A549 (cell line): ENCODE results near the gene ENO1. TPM values are rescaled to one million over a fixed set of nuclear protein-coding genes. Genes with fewer than 3 reads are reported as not detected.

Source experiments
- ATAC-seq, 2 experiments: fragments of 200-7000 bp in 1 of 2; fragments of >200 bp in 1 of 2; cut with Nextera tagmentation in 1 of 2; cut with Tn5 transposase in 1 of 2; 3 replicates each; pipeline versions ENCODE4 v1.8.0 to v1.9.1; 2018 to 2020; ENCODE audit warnings: mild to moderate bottlenecking in 1 of 2, moderate library complexity in 1 of 2
- CTCF ChIA-PET: fragments of 300-600 bp; sonication (Branson Sonifier 250); formaldehyde crosslinking; extraction: SDS; loops from one replicate; lab custom pipeline; 2021; ENCODE audit warnings: antibody characterized with exemption, inconsistent platforms; lab: Yijun Ruan, JAX
- POLR2A ChIA-PET: fragments of 350-600 bp; formaldehyde crosslinking; extraction: SDS; loops from one replicate; lab custom pipeline; 2021; ENCODE audit warnings: antibody characterized with exemption, inconsistent platforms; lab: Yijun Ruan, JAX
- DNase-seq, 2 experiments: peaks; one replicate each; pipeline versions ENCODE4 v3.0.0 to v3.0.0-alpha.2; 2011 to 2016; ENCODE audit warnings: low read depth in 1 of 2, low spot score in 1 of 2
- FAIRE-seq: peaks from 2 replicates; lab custom pipeline; 2011; peaks lifted over from hg19 to GRCh38; lab: Jason Lieb, UNC
- H3K27ac ChIP-seq, 2 experiments: fragments of >200 bp; sonication (Bioruptor Twin); formaldehyde crosslinking; 3 replicates each; pipeline ENCODE4 v1.5.1; 2016 to 2017
- H3K4me1 ChIP-seq: fragments of >200 bp; sonication (Bioruptor Twin); formaldehyde crosslinking; 3 replicates; pipeline ENCODE4 v1.6.1; 2016
- H3K4me2 ChIP-seq: fragments of >200 bp; sonication (Bioruptor Twin); formaldehyde crosslinking; 3 replicates; pipeline ENCODE4 v1.6.1; 2016
- H3K4me3 ChIP-seq: fragments of >200 bp; sonication (Bioruptor Twin); formaldehyde crosslinking; 3 replicates; pipeline ENCODE4 v1.5.1; 2016
- H3K9me3 ChIP-seq: fragments of >200 bp; sonication (Bioruptor Twin); formaldehyde crosslinking; 3 replicates; pipeline ENCODE4 v1.6.1; 2016
- EHMT2 ChIP-seq: fragments of 200-600 bp; sonication (generic); IDR thresholded peaks from 2 replicates; pipeline ENCODE4 v1.6.1; 2016; ENCODE audit warnings: antibody characterized with exemption, low read depth, mild to moderate bottlenecking, moderate library complexity
- EP300 ChIP-seq, 2 experiments: fragments of >200 bp; sonication (Bioruptor Twin); formaldehyde crosslinking; IDR thresholded peaks; 2 replicates in 1 of 2; 3 replicates in 1 of 2; pipeline ENCODE4 v1.6.1; 2016 to 2017
- ESRRA ChIP-seq: fragments of 150-350 bp; IDR thresholded peaks from 2 replicates; pipeline ENCODE4 v1.6.1; 2014; ENCODE audit warnings: mild to moderate bottlenecking, low read length, borderline replicate concordance
- FOXS1 ChIP-seq: fragments of 250-450 bp; sonication (Bioruptor Pico); IDR thresholded peaks from 2 replicates; pipeline ENCODE4 v1.5.0; 2020; ENCODE audit warnings: mild to moderate bottlenecking, moderate library complexity
- HOXB5 ChIP-seq: fragments of 250-450 bp; sonication (Bioruptor Pico); IDR thresholded peaks from 2 replicates; pipeline ENCODE4 v1.5.0; 2020; ENCODE audit warnings: mild to moderate bottlenecking, moderate library complexity
- MAFK ChIP-seq: fragments of 450-650 bp; IDR thresholded peaks from 2 replicates; pipeline ENCODE4 v1.6.1; 2014; ENCODE audit not compliant: partially characterized antibody
- PHF8 ChIP-seq: fragments of 200-600 bp; sonication (generic); IDR thresholded peaks from 2 replicates; pipeline ENCODE4 v1.6.1; 2016; ENCODE audit warnings: low read depth, mild to moderate bottlenecking, antibody characterized with exemption, moderate library complexity, borderline replicate concordance
- RFX5 ChIP-seq: fragments of 450-650 bp; IDR thresholded peaks from 2 replicates; pipeline ENCODE4 v1.7.1; 2014; ENCODE audit warnings: antibody characterized with exemption, mild to moderate bottlenecking, moderate library complexity
- ZFP36 ChIP-seq: fragments of 450-650 bp; IDR thresholded peaks from 2 replicates; pipeline ENCODE4 v1.6.1; 2014; ENCODE audit warnings: borderline replicate concordance; ENCODE audit not compliant: partially characterized antibody
- WGBS: methylation state at CpG from one replicate; pipeline ENCODE4 v1.1.6; 2017; ENCODE audit errors: missing lambda C conversion rate; 5-methylcytosine and 5-hydroxymethylcytosine counted together
- polyA plus RNA-seq, 4 experiments: library from polyadenylated mRNA; depleted of rRNA in 3 of 4; stranded (reverse); fragments of >200 nt; fragmentation: RNase III in 1 of 4; extraction: RNeasy Plus Mini Kit Qiagen cat#74134 plus additional on column Dnase treatment in 1 of 4; gene quantifications; 2 replicates in 3 of 4; 3 replicates in 1 of 4; pipeline ENCODE4 v1.2.3, GENCODE V29; 2011 to 2017
- TF ChIP-seq, protein P1 (sequence below): fragments of 150-350 bp; IDR thresholded peaks from 2 replicates; pipeline ENCODE4 v1.6.1; 2014; ENCODE audit warnings: low read depth, mild to moderate bottlenecking, low read length
- TF ChIP-seq, protein P2 (sequence below): fragments of >200 bp; sonication (Bioruptor Twin); formaldehyde crosslinking; IDR thresholded peaks from 3 replicates; pipeline ENCODE4 v1.5.1; 2016
- TF ChIP-seq, protein P3 (sequence below): IDR thresholded peaks from 2 replicates; pipeline ENCODE4 v1.6.1; 2012

Gene ENO1
- polyA plus RNA-seq, 2 of the 4 experiments (the other 2 are of a cell fraction), result 1,899 to 2,981 TPM

DNA sequence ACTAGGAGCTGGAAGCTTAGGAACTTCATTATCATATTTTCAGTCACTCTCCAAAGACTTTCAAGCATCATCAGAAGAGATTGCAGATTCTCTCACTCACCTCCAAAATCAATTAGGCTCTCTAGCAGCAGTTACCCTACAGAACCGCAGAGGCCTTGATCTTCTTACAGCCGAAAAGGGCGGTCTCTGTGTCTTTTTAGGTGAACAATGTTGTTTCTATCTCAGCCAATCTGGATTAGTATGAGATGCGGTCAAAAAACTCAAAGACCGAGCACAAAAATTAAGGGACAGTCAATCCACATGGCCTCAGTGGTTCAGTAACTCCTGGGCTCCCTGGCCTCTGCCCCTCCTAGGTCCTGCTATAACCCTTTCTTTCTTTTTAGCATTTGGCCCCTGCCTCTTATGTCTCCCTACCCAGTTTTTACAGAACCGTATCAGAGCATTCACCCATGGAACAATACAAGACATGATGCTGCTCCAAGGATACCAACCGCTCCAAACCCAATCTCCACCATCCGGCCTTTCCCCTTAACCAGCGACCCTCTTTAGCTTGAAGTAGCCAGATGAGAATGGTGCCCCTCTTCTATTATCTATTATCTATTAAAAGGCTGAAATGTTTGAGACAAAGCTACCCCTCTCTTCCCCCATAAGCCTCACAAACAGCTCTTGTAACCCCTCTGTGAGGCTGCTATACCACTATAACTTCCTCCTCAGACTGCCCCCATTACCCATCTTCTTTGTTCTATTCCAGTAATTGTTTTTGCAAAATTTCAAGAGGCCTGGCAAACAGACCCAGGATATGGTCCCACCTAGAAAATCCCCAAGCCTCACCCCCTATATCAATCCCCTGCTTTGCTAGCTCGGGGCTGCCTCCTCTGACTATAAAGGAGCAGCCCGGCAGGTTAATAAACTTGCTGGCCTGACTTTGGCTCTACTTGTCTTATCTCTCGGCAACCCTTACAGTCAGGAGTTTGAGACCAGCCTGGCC lies 48.5 kb upstream of the ENO1 start:
- TF ChIP-seq RFX5, result no peak
- TF ChIP-seq, protein P1, sequence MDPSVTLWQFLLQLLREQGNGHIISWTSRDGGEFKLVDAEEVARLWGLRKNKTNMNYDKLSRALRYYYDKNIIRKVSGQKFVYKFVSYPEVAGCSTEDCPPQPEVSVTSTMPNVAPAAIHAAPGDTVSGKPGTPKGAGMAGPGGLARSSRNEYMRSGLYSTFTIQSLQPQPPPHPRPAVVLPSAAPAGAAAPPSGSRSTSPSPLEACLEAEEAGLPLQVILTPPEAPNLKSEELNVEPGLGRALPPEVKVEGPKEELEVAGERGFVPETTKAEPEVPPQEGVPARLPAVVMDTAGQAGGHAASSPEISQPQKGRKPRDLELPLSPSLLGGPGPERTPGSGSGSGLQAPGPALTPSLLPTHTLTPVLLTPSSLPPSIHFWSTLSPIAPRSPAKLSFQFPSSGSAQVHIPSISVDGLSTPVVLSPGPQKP, result no peak
- no peak for TF ChIP-seq EP300 (IDR thresholded peaks at IDR 0.05)
- TF ChIP-seq, protein P2, sequence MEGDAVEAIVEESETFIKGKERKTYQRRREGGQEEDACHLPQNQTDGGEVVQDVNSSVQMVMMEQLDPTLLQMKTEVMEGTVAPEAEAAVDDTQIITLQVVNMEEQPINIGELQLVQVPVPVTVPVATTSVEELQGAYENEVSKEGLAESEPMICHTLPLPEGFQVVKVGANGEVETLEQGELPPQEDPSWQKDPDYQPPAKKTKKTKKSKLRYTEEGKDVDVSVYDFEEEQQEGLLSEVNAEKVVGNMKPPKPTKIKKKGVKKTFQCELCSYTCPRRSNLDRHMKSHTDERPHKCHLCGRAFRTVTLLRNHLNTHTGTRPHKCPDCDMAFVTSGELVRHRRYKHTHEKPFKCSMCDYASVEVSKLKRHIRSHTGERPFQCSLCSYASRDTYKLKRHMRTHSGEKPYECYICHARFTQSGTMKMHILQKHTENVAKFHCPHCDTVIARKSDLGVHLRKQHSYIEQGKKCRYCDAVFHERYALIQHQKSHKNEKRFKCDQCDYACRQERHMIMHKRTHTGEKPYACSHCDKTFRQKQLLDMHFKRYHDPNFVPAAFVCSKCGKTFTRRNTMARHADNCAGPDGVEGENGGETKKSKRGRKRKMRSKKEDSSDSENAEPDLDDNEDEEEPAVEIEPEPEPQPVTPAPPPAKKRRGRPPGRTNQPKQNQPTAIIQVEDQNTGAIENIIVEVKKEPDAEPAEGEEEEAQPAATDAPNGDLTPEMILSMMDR, result no peak
- TF ChIP-seq PHF8, result no peak
- no peak for TF ChIP-seq MAFK
- TF ChIP-seq HOXB5 (CRISPR knock-in tag), result no peak
- TF ChIP-seq, protein P3, sequence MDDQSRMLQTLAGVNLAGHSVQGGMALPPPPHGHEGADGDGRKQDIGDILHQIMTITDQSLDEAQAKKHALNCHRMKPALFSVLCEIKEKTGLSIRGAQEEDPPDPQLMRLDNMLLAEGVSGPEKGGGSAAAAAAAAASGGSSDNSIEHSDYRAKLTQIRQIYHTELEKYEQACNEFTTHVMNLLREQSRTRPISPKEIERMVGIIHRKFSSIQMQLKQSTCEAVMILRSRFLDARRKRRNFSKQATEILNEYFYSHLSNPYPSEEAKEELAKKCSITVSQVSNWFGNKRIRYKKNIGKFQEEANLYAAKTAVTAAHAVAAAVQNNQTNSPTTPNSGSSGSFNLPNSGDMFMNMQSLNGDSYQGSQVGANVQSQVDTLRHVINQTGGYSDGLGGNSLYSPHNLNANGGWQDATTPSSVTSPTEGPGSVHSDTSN, result no peak
- TF ChIP-seq FOXS1 (CRISPR knock-in tag), result no peak
- TF ChIP-seq EHMT2, result no peak
- ATAC-seq (no peak), DNase-seq (no peak), FAIRE-seq (no peak)
- H3K4me1 ChIP-seq, result no peaks in the 10 kb centered on the region
- ChIA-PET CTCF (interaction anchor here (0.7 to 1.4 kb wide), 2 partner anchors 9 to 39 kb away, joined by 3 to 6 read pairs; no protein-coding TSS in a partner anchor), POLR2A (no interaction called here)
- H3K4me2 ChIP-seq, result no peak overlapping the region
- WGBS, result 83% methylated on average over 12 of the region's 12 CpGs
- no peaks in the 10 kb centered on the region for H3K9me3 ChIP-seq
- no peak overlapping the region for H3K4me3 ChIP-seq
- H3K27ac ChIP-seq, result no peak overlapping the region

DNA sequence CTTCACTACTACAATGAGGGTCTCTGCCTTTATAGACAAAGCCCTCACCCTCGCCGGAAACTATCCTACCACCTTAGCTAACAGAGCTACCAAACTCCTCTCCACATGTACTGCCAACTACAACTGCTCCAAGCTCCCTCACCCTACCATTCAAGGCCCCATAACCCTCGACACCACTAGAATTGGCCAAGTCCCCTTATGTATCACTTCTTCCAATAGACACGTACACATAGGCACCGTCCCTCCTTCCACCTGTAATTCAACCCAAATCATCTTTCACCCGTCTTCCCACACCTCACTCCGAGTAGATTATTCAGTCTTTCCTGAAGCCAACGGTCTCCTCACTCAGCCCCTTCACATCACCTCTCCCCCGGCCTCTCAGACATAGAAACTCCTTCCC lies 47.5 kb upstream of the ENO1 start:
- Histone ChIP-seq H3K4me1 (no peaks in the 10 kb centered on the region), H3K4me3 (no peak overlapping the region), H3K9me3 (no peaks in the 10 kb centered on the region), H3K27ac (no peak overlapping the region), H3K4me2 (no peak overlapping the region)
- DNase-seq, result no peak
- CTCF ChIA-PET, result interaction anchor here (0.9 kb wide), 1 partner anchor 176 kb away, joined by 3 read pairs; no protein-coding TSS in a partner anchor
- no peak for FAIRE-seq
- WGBS, result 77% methylated on average over 9 of the region's 9 CpGs
- ATAC-seq, result no peak
- POLR2A ChIA-PET, result no interaction called here
- TF ChIP-seq ZFP36, result no peak
- TF ChIP-seq, protein P2, result no peak
- TF ChIP-seq, protein P3, result no peak
- TF ChIP-seq, protein P1, result no peak
- no peak for TF ChIP-seq ESRRA
